GM12892 (cell line): ENCODE data around the gene PRIM1.

ENCODE experiments used
- DNase-seq: peaks from one replicate; pipeline ENCODE4 v3.0.0; 2011; ENCODE audit not compliant: insufficient read length
- FAIRE-seq: peaks from 2 replicates; lab custom pipeline; 2011; peaks lifted over from hg19 to GRCh38; lab: Jason Lieb, UNC
- POLR2A ChIP-seq: IDR thresholded peaks from 2 replicates; pipeline ENCODE4 v1.6.1; 2011; ENCODE audit warnings: low read depth, low read length, control low read depth
- POLR2AphosphoS5 ChIP-seq: IDR thresholded peaks from 2 replicates; pipeline ENCODE4 v1.6.1; 2011; ENCODE audit warnings: low read depth, low read length, control low read depth
- TAF1 ChIP-seq: IDR thresholded peaks from 2 replicates; pipeline ENCODE4 v1.6.1; 2011; ENCODE audit warnings: low read depth, mild to moderate bottlenecking, control low read depth, low read length, borderline replicate concordance

The PRIM1 gene

GRCh38 chr12:56723889-56724700, 28.0 kb downstream of the PRIM1 start:
- DNase-seq, result no peak
- FAIRE-seq, result no peak
- TF ChIP-seq TAF1, result no peak

GRCh38 chr12:56723352-56723751, 28.8 kb downstream of the PRIM1 start:
- no peak for FAIRE-seq
- DNase-seq, result no peak
- TF ChIP-seq POLR2A, result no peak
- TF ChIP-seq POLR2AphosphoS5, result no peak
- TF ChIP-seq TAF1, result no peak

GRCh38 chr12:56722832-56723231, 29.3 kb downstream of the PRIM1 start:
- no peak for FAIRE-seq
- DNase-seq, result no peak
- TF ChIP-seq TAF1 (no peak), POLR2AphosphoS5 (no peak), POLR2A (no peak)

GRCh38 chr12:56721721-56722120, 30.4 kb downstream of the PRIM1 start:
- TF ChIP-seq POLR2A (no peak), POLR2AphosphoS5 (no peak), TAF1 (no peak)
- DNase-seq (no peak), FAIRE-seq (no peak)

GRCh38 chr12:56721216-56721615, 30.9 kb downstream of the PRIM1 start:
- FAIRE-seq, result no peak
- TF ChIP-seq TAF1 (no peak), POLR2A (no peak), POLR2AphosphoS5 (no peak)
- no peak for DNase-seq

- TF ChIP-seq POLR2AphosphoS5 (no peak), TAF1 (no peak), POLR2A (no peak)
- no peak for DNase-seq
- FAIRE-seq, result no peak
Measured at GRCh38 chr12:56720731-56721151, 31.4 kb downstream of the PRIM1 start.

- no peak for TF ChIP-seq POLR2AphosphoS5
- TF ChIP-seq TAF1, result no peak
- TF ChIP-seq POLR2A, result no peak; the same call in 1 of the 2 replicates
- FAIRE-seq, result no peak
- no peak for DNase-seq
Measured at GRCh38 chr12:56719056-56719455, 33.1 kb downstream of the PRIM1 start.

- FAIRE-seq, result no peak
- TF ChIP-seq POLR2A (no peak), POLR2AphosphoS5 (no peak; the same call in 1 of the 2 replicates)
- DNase-seq, result no peak
Measured at GRCh38 chr12:56718636-56719035, 33.5 kb downstream of the PRIM1 start.

GRCh38 chr12:56718149-56718548, 34.0 kb downstream of the PRIM1 start:
- DNase-seq, result no peak
- TF ChIP-seq POLR2A (no peak), TAF1 (no peak), POLR2AphosphoS5 (no peak; the same call in 1 of the 2 replicates)
- FAIRE-seq, result no peak

GRCh38 chr12:56716933-56717880, 34.9 kb downstream of the PRIM1 start:
- FAIRE-seq (no peak), DNase-seq (no peak)
- no peak for TF ChIP-seq TAF1
- no peak for TF ChIP-seq POLR2A
- no peak for TF ChIP-seq POLR2AphosphoS5

- no peak for FAIRE-seq
- TF ChIP-seq POLR2A (no peak), TAF1 (no peak), POLR2AphosphoS5 (no peak)
- no peak for DNase-seq
Measured at GRCh38 chr12:56716458-56716857, 35.7 kb downstream of the PRIM1 start.
